GM12878 (cell line): ENCODE results near the gene GMPPB.

ENCODE experiments used
- CHD1 ChIP-seq: IDR thresholded peaks from 2 replicates; pipeline ENCODE4 v1.6.1; 2012; ENCODE audit warnings: low read depth, low read length, improper control_type of control experiment
- CTCF ChIP-seq, 3 experiments: IDR thresholded peaks in 2 of 3; conservative IDR thresholded peaks in 1 of 3; 2 replicates each; pipeline ENCODE4 v1.5.1; 2011; ENCODE audit warnings: low read depth in 3 of 3, low read length in 3 of 3, mild to moderate bottlenecking in 3 of 3, control low read depth in 2 of 3, moderate library complexity in 2 of 3, inconsistent platforms in 1 of 3, mixed read lengths in 1 of 3; ENCODE audit not compliant: control insufficient read depth in 2 of 3, insufficient read depth in 1 of 3; ENCODE audit errors: extremely low read depth in 1 of 3
- HDAC2 ChIP-seq: fragments of 200-600 bp; sonication (generic); IDR thresholded peaks from 2 replicates; pipeline ENCODE4 v1.6.1; 2017
- NR2C2 ChIP-seq: IDR thresholded peaks from 2 replicates; pipeline ENCODE4 v1.6.1; 2011; ENCODE audit warnings: borderline replicate concordance, low read depth; ENCODE audit not compliant: control insufficient read depth, insufficient read length
- POLR2A ChIP-seq: IDR thresholded peaks from 2 replicates; pipeline ENCODE4 v1.6.1; 2011; ENCODE audit warnings: low read depth, mild to moderate bottlenecking, low read length
- RFX5 ChIP-seq: IDR thresholded peaks from 2 replicates; pipeline ENCODE4 v1.6.1; 2011; ENCODE audit warnings: low read depth, low read length, improper control_type of control experiment
- ZNF592 ChIP-seq: fragments of 450-650 bp; IDR thresholded peaks from 2 replicates; pipeline ENCODE4 v1.6.1; 2017; ENCODE audit warnings: mild to moderate bottlenecking, moderate library complexity

GRCh38 chr3:49683162-49683561, 40.6 kb downstream of the GMPPB start:
- TF ChIP-seq NR2C2, result no peak
- no peak for TF ChIP-seq POLR2A
- no peak for TF ChIP-seq ZNF592
- no peak for TF ChIP-seq CHD1
- TF ChIP-seq RFX5, result no peak
- no peak for TF ChIP-seq HDAC2
- TF ChIP-seq CTCF (IDR thresholded peaks at IDR 0.05 in 2 of 3, conservative IDR thresholded peaks at IDR 0.05 in 1 of 3; ENCODE audit: control insufficient read depth in 2 of 3, extremely low read depth in 1 of 3, insufficient read depth in 1 of 3, low read depth in 3 of 3, low read length in 3 of 3), result no peak
